ENCODE results near the gene GABRG3.

DNA sequence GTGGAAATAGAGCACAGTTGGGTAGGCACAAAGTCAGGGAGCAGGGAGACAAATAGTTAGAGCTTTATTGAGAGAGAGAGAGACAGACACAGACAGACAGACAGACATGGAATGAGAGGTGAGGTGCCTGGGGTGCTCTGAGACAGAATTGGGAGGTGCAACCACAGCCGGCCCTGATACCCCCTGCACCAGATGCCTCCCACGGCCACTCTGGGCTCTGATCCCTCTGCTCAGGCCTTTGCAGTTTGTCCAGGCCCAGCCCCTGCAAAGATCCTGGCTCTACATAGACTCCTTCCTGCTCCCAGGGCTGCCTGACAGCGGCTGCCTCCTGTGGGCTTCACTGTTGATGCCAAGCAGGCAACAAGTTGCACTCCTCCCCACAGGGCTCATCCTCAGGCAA lies 283.8 kb downstream of the GABRG3 start:
- TF ChIP-seq, protein P1, sequence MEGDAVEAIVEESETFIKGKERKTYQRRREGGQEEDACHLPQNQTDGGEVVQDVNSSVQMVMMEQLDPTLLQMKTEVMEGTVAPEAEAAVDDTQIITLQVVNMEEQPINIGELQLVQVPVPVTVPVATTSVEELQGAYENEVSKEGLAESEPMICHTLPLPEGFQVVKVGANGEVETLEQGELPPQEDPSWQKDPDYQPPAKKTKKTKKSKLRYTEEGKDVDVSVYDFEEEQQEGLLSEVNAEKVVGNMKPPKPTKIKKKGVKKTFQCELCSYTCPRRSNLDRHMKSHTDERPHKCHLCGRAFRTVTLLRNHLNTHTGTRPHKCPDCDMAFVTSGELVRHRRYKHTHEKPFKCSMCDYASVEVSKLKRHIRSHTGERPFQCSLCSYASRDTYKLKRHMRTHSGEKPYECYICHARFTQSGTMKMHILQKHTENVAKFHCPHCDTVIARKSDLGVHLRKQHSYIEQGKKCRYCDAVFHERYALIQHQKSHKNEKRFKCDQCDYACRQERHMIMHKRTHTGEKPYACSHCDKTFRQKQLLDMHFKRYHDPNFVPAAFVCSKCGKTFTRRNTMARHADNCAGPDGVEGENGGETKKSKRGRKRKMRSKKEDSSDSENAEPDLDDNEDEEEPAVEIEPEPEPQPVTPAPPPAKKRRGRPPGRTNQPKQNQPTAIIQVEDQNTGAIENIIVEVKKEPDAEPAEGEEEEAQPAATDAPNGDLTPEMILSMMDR (IDR thresholded peaks at IDR 0.05; ENCODE audit: extremely low read depth in 1 of 2, insufficient read depth in 1 of 2, low read depth in 1 of 2, low read length in 2 of 2): no peak
- TF ChIP-seq POLR2A (IDR thresholded peaks at IDR 0.05; ENCODE audit: low read depth, low read length) (no peak), EZH2 (IDR thresholded peaks at IDR 0.05; ENCODE audit: borderline replicate concordance, low read depth, low read length, severe bottlenecking) (no peak)

Data from endothelial cell of umbilical vein (primary cell).